Measurements from ENCODE around the gene PHLDA2. TPM values are rescaled to one million over a fixed set of nuclear protein-coding genes. Genes with fewer than 3 reads are reported as not detected.
A peak's percentile ranks its signal among the peaks of the same experiment; 100 is the strongest.

The PHLDA2 gene
- total RNA-seq (2021; ENCODE audit: unreplicated experiment) (309 TPM), Bru-seq, nascent RNA (percentile 96 among the genes with signal in this experiment), BruChase-seq, experiment 1, labeled RNA remaining after a 6-hour chase (percentile 97 among the genes with signal in this experiment), BruChase-seq, experiment 2, labeled RNA remaining after a 2-hour chase (percentile 98 among the genes with signal in this experiment)
- 446 and 495 TPM in 2 replicates for polyA plus RNA-seq (2012)
- long read RNA-seq, transcript PHLDA2-201 (2 exons, 955 nt): major isoform, 280 of 488 reads
- long read RNA-seq, partial matches to known transcripts: 205 of 488 reads
- long read RNA-seq, other reads (novel, unspliced or antisense): 3 of 488 reads

- H3K27ac ChIP-seq (ENCODE audit: low read depth, low read length): peak within 1 kb of the TSS; percentile 99
These were observed at the start of gene PHLDA2 for GRCh38 chr11:2928605-2929530. Gene PHLDA2 (minus strand): TSS chr11:2929420. CDS start chr11:2929364, 56 bp downstream.

GRCh38 chr11:2977113-2977512 lies 47.9 kb upstream of the PHLDA2 start:
- H3K9ac ChIP-seq (ENCODE audit: low read length): no peak overlapping the region
- H3K79me2 ChIP-seq (ENCODE audit: insufficient read depth, low read length): peaks cover 99% of the 10 kb centered on the region
- intact Hi-C loops (cut with micrococcal nuclease): no loop called here
- no peak overlapping the region for H3K4me2 ChIP-seq (ENCODE audit: low read length)
- H3K4me1 ChIP-seq (ENCODE audit: control insufficient read depth in 1 of 2, insufficient read depth in 2 of 2, low read length in 2 of 2): no peaks in the 10 kb centered on the region
- H3K27me3 ChIP-seq (ENCODE audit: insufficient read depth, low read length): no peaks in the 10 kb centered on the region
- DNase-seq (ENCODE audit: low read depth, low spot score): no peak
- no peak overlapping the region for H3K4me3 ChIP-seq (replicated peaks in 1 of 2; ENCODE audit: low read depth in 1 of 2, low read length in 2 of 2)
- no peak for ATAC-seq
- ChIA-PET CTCF (no interaction called here), POLR2A (no interaction called here), RAD21 (ENCODE audit: low non-redundant PET in 1 of 2, low total read pairs in 2 of 2, uncharacterized antibody in 2 of 2, unreplicated experiment in 2 of 2) (no interaction called here)
- H3K36me3 ChIP-seq (ENCODE audit: control insufficient read depth in 1 of 2, insufficient read depth in 2 of 2, low read length in 2 of 2): peaks cover 35 to 57% of the 10 kb centered on the region in 2 experiments
- H3K27ac ChIP-seq (ENCODE audit: low read depth, low read length): no peak overlapping the region
- H4K20me1 ChIP-seq (ENCODE audit: insufficient read depth): peaks cover 24% of the 10 kb centered on the region
- TF ChIP-seq EZH2phosphoT487 (IDR thresholded peaks at IDR 0.05; ENCODE audit: borderline replicate concordance): no peak
- TF ChIP-seq POLR2A (IDR thresholded peaks at IDR 0.05; ENCODE audit: borderline replicate concordance, extremely low read depth, insufficient read depth, insufficient read length): no peak
- no peak for TF ChIP-seq CEBPB (IDR thresholded peaks at IDR 0.05; ENCODE audit: low read depth)
- TF ChIP-seq MAX (IDR thresholded peaks at IDR 0.05): no peak
- no peak for TF ChIP-seq TCF7L2 (IDR thresholded peaks at IDR 0.05; ENCODE audit: borderline replicate concordance, extremely low read depth, insufficient read depth, insufficient read length)
- no peak for TF ChIP-seq JUND (IDR thresholded peaks at IDR 0.05)
- TF ChIP-seq POLR2AphosphoS5 (IDR thresholded peaks at IDR 0.05; ENCODE audit: low read depth, low read length): no peak
- H2AFZ ChIP-seq (ENCODE audit: low read depth, low read length, poor library complexity, severe bottlenecking): no peak overlapping the region
- no TSS peak for BruUV-seq (replicated peaks)
- no peaks in the 10 kb centered on the region for H3K9me2 ChIP-seq (ENCODE audit: insufficient read depth)
- no peaks in the 10 kb centered on the region for H3K9me3 ChIP-seq (ENCODE audit: control insufficient read depth in 1 of 2, insufficient read depth in 1 of 2, low read depth in 1 of 2, low read length in 2 of 2)

More at GRCh38 chr11:2928605-2929530, at the start of gene PHLDA2:
- Histone ChIP-seq H3K9me3 (ENCODE audit: control insufficient read depth in 1 of 2, insufficient read depth in 1 of 2, low read depth in 1 of 2, low read length in 2 of 2) (no peaks in the 10 kb centered on the region), H2AFZ (ENCODE audit: low read depth, low read length, poor library complexity, severe bottlenecking) (no peak within 1 kb of the TSS), H3K36me3 (ENCODE audit: control insufficient read depth in 1 of 2, insufficient read depth in 2 of 2, low read length in 2 of 2) (peaks cover 0 to 15% of the 10 kb centered on the region in 2 experiments; a peak in 2 of 4 replicates), H3K9ac (ENCODE audit: low read length) (peak within 1 kb of the TSS; percentile 97), H3K4me3 (replicated peaks in 1 of 2; ENCODE audit: low read depth in 1 of 2, low read length in 2 of 2) (peak within 1 kb of the TSS; percentile 61 to 93), H3K79me2 (ENCODE audit: insufficient read depth, low read length) (peaks cover 30% of the 10 kb centered on the region), H4K20me1 (ENCODE audit: insufficient read depth) (peaks cover 14% of the 10 kb centered on the region; the same call in 1 of the 2 replicates), H3K9me2 (ENCODE audit: insufficient read depth) (no peaks in the 10 kb centered on the region), H3K4me2 (ENCODE audit: low read length) (peak within 1 kb of the TSS; percentile 89), H3K27me3 (ENCODE audit: insufficient read depth, low read length) (no peaks in the 10 kb centered on the region), H3K4me1 (ENCODE audit: control insufficient read depth in 1 of 2, insufficient read depth in 2 of 2, low read length in 2 of 2) (peaks cover 54 to 85% of the 10 kb centered on the region in 2 experiments)
- 0 out of 2 replicates have a peak, but pooled peaks have one; percentile 23 for TF ChIP-seq ZFX (IDR thresholded peaks at IDR 0.05)
- peak; percentile 47 for TF ChIP-seq YY1 (IDR thresholded peaks at IDR 0.05; ENCODE audit: extremely low read depth, insufficient replicate concordance, low read depth, low read length)
- TF ChIP-seq JUND (IDR thresholded peaks at IDR 0.05): no peak
- TF ChIP-seq EZH2 (IDR thresholded peaks at IDR 0.05): no peak
- peak; percentile 96 for TF ChIP-seq POLR2A (IDR thresholded peaks at IDR 0.05; ENCODE audit: borderline replicate concordance, extremely low read depth, insufficient read depth, insufficient read length)
- TF ChIP-seq SP1 (IDR thresholded peaks at IDR 0.05; ENCODE audit: low read depth): no peak
- no peak for TF ChIP-seq SRF (IDR thresholded peaks at IDR 0.05; ENCODE audit: low read depth)
- peak; percentile 99 for TF ChIP-seq POLR2AphosphoS5 (IDR thresholded peaks at IDR 0.05; ENCODE audit: low read depth, low read length)
- CTCF ChIA-PET: interaction anchor here (0.7 to 2.4 kb wide), 11 partner anchors 25 to 508 kb away, joined by 3 to 58 read pairs (median 6); partner anchors contain the start of gene NAP1L4
- RAD21 ChIA-PET (ENCODE audit: low non-redundant PET in 1 of 2, low total read pairs in 2 of 2, uncharacterized antibody in 2 of 2, unreplicated experiment in 2 of 2): interaction anchor here (1.2 to 2.7 kb wide), 7 partner anchors 36 to 397 kb away, joined by 3 to 11 read pairs (median 4); no protein-coding TSS in a partner anchor
- ATAC-seq: peak; percentile 41
- intact Hi-C loops (cut with micrococcal nuclease): loop anchor here (5.0 kb wide), 1 partner anchor 288 kb away; the partner anchor contains the start of gene MRGPRG
- POLR2A ChIA-PET: interaction anchor here (1.4 to 4.5 kb wide), 15 partner anchors 9 to 395 kb away, joined by 3 to 50 read pairs (median 7); partner anchors contain the start of gene CDKN1C
- DNase-seq (ENCODE audit: low read depth, low spot score): peak; percentile 41
- BruUV-seq (replicated peaks): TSS peak; percentile 75
